PFSK-1 (cell line): Measurements from ENCODE around the gene BET1.

Experiments used
- POLR2AphosphoS5 ChIP-seq: IDR thresholded peaks from 2 replicates; pipeline ENCODE4 v1.6.1; 2012; ENCODE audit warnings: low read depth, mild to moderate bottlenecking, control low read depth, low read length, moderate library complexity
- REST ChIP-seq, 2 experiments: IDR thresholded peaks; 2 replicates each; pipeline versions ENCODE4 v1.6.1 to v1.8.0; 2011 to 2012; ENCODE audit warnings: low read depth in 2 of 2, low read length in 2 of 2, control low read depth in 1 of 2, inconsistent platforms in 1 of 2, mild to moderate bottlenecking in 1 of 2, moderate library complexity in 1 of 2; ENCODE audit not compliant: insufficient read depth in 1 of 2

GRCh38 chr7:93987297-93987696, 16.9 kb downstream of the BET1 start:
- TF ChIP-seq REST (IDR thresholded peaks at IDR 0.05; ENCODE audit: insufficient read depth in 1 of 2, low read depth in 2 of 2, low read length in 2 of 2) (no peak), POLR2AphosphoS5 (no peak)
